HepG2 (cell line): ENCODE data around the gene FLAD1. TPM values are rescaled to one million over a fixed set of nuclear protein-coding genes. Genes with fewer than 3 reads are reported as not detected.

Experiments
- CBX5 ChIP-seq: sonication (generic); formaldehyde crosslinking; IDR thresholded peaks from 2 replicates; pipeline ENCODE4 v1.4.0; 2020; ENCODE audit warnings: missing genetic modification reagents, borderline replicate concordance
- GABPA ChIP-seq, 2 experiments: IDR thresholded peaks; 2 replicates each; pipeline ENCODE4 v1.6.1; 2011 to 2016; ENCODE audit warnings: low read depth in 2 of 2, low read length in 1 of 2, missing biosample characterization in 1 of 2, missing genetic modification characterization in 1 of 2
- GATAD1 ChIP-seq: IDR thresholded peaks from 2 replicates; pipeline ENCODE4 v1.6.1; 2016; ENCODE audit warnings: missing genetic modification reagents, missing compliant biosample characterization
- HIVEP1 ChIP-seq: sonication (generic); formaldehyde crosslinking; IDR thresholded peaks from 2 replicates; pipeline ENCODE4 v1.4.0; 2020; ENCODE audit warnings: mild to moderate bottlenecking, missing genetic modification reagents
- KLF6 ChIP-seq: IDR thresholded peaks from 2 replicates; pipeline ENCODE4 v1.8.0; 2016; ENCODE audit warnings: missing biosample characterization, missing genetic modification reagents
- NFKBIZ ChIP-seq: IDR thresholded peaks from 2 replicates; pipeline ENCODE4 v1.6.1; 2018; ENCODE audit warnings: missing genetic modification reagents, missing compliant biosample characterization
- POLR2A ChIP-seq, 2 experiments: IDR thresholded peaks; 2 replicates each; pipeline ENCODE4 v1.6.1; 2011; ENCODE audit warnings: low read depth in 2 of 2, low read length in 2 of 2, mild to moderate bottlenecking in 1 of 2, moderate library complexity in 1 of 2; ENCODE audit not compliant: insufficient read depth in 1 of 2
- SMC3 ChIP-seq: IDR thresholded peaks from 2 replicates; pipeline ENCODE4 v1.6.1; 2011; ENCODE audit warnings: low read length, improper control_type of control experiment
- TBP ChIP-seq: sonication (generic); formaldehyde crosslinking; IDR thresholded peaks from 2 replicates; pipeline ENCODE4 v1.5.0; 2020; ENCODE audit warnings: missing genetic modification reagents
- ZBTB3 ChIP-seq: sonication (generic); formaldehyde crosslinking; IDR thresholded peaks from 2 replicates; pipeline ENCODE4 v1.4.0; 2020; ENCODE audit warnings: low read depth, mild to moderate bottlenecking, moderate library complexity, missing genetic modification reagents, borderline replicate concordance
- ZNF30 ChIP-seq: sonication (generic); formaldehyde crosslinking; IDR thresholded peaks from 2 replicates; pipeline ENCODE4 v1.5.0; 2020; ENCODE audit warnings: mild to moderate bottlenecking, missing genetic modification reagents
- polyA plus RNA-seq, 8 experiments: library from polyadenylated mRNA; depleted of rRNA in 3 of 8; stranded (reverse) in 7 of 8; unstranded in 1 of 8; fragments of >200 nt; fragmentation: Illumina TruSeq in 4 of 8; extraction: Trizol in 4 of 8; gene quantifications; 2 replicates each; pipeline versions ENCODE4 v1.2.1 to v1.2.3, GENCODE V29; 2011 to 2016; ENCODE audit warnings: low read depth in 4 of 8, missing spikeins in 1 of 8, mixed read lengths in 1 of 8; ENCODE audit not compliant: insufficient read depth in 1 of 8
- total RNA-seq, 5 experiments: library from RNA; depleted of rRNA; stranded (reverse); fragments of >200 nt; fragmentation: Illumina TruSeq; extraction: Trizol; gene quantifications; 2 replicates each; pipeline ENCODE4 v1.2.3, GENCODE V29; 2016; ENCODE audit warnings: low read depth in 1 of 5
- TF ChIP-seq, protein P1 (sequence below), 2 experiments: IDR thresholded peaks; 2 replicates each; pipeline ENCODE4 v1.6.1; 2011 to 2012; ENCODE audit warnings: low read length in 2 of 2, borderline replicate concordance in 1 of 2, low read depth in 1 of 2, mild to moderate bottlenecking in 1 of 2, moderate library complexity in 1 of 2
- TF ChIP-seq, protein P2 (sequence below): sonication (generic); formaldehyde crosslinking; IDR thresholded peaks from 2 replicates; pipeline ENCODE4 v1.4.0; 2020; ENCODE audit warnings: missing genetic modification reagents, borderline replicate concordance
- TF ChIP-seq, protein P3 (sequence below), 2 experiments: sonication (generic) in 1 of 2; formaldehyde crosslinking in 1 of 2; IDR thresholded peaks; 2 replicates each; pipeline versions ENCODE4 v1.5.1 to v1.6.1; 2011 to 2020; ENCODE audit warnings: borderline replicate concordance in 1 of 2, low read depth in 1 of 2, low read length in 1 of 2, mild to moderate bottlenecking in 1 of 2, missing genetic modification reagents in 1 of 2, moderate library complexity in 1 of 2
- TF ChIP-seq, protein P4 (sequence below): sonication (generic); formaldehyde crosslinking; IDR thresholded peaks from 2 replicates; pipeline ENCODE4 v1.5.1; 2020; ENCODE audit warnings: missing genetic modification reagents, mild to moderate bottlenecking, borderline replicate concordance

Gene FLAD1
- total and polyA plus RNA-seq, 2 of the 13 experiments (the other 11 are each of a cell fraction or from before 2014, with no cell fraction given), result 25.9 to 32.8 TPM

DNA sequence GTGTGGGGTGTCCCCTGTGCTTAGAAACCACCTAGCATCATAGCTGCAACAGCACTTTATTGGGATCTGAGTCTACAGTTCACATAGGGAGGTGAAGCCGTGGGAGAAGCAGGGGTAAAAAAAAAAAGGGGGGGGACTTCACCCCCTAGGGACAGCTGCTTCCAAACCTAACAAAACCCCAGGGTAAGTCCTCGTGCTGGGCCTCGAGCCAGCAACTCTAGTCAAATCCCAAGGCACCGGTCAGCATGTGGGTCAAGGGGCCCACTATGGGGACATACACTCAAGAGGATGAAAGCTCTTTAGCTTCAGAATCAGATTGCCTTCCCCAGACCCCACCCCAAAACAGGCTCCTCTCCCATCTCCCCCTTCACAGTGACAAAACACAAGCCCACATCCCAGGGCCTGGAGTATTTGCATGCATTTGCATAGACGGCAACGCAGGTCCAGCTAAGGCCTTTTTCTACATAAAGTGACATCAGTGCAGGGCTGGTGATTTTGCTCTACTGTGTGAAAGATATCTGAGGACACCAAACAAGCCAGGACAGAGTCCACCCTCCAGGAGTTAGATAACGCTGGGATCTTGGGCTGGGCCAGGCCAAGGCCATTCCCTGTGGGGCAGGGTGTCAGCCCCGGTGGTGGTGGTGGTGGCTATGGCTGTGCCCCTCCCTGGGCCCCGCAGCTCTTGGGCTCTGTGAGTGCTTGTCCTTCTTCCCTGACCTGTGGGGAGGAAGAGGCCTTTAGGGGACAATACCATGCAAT is 38.6 kb upstream of the FLAD1 start (continued):
- TF ChIP-seq, protein P1, sequence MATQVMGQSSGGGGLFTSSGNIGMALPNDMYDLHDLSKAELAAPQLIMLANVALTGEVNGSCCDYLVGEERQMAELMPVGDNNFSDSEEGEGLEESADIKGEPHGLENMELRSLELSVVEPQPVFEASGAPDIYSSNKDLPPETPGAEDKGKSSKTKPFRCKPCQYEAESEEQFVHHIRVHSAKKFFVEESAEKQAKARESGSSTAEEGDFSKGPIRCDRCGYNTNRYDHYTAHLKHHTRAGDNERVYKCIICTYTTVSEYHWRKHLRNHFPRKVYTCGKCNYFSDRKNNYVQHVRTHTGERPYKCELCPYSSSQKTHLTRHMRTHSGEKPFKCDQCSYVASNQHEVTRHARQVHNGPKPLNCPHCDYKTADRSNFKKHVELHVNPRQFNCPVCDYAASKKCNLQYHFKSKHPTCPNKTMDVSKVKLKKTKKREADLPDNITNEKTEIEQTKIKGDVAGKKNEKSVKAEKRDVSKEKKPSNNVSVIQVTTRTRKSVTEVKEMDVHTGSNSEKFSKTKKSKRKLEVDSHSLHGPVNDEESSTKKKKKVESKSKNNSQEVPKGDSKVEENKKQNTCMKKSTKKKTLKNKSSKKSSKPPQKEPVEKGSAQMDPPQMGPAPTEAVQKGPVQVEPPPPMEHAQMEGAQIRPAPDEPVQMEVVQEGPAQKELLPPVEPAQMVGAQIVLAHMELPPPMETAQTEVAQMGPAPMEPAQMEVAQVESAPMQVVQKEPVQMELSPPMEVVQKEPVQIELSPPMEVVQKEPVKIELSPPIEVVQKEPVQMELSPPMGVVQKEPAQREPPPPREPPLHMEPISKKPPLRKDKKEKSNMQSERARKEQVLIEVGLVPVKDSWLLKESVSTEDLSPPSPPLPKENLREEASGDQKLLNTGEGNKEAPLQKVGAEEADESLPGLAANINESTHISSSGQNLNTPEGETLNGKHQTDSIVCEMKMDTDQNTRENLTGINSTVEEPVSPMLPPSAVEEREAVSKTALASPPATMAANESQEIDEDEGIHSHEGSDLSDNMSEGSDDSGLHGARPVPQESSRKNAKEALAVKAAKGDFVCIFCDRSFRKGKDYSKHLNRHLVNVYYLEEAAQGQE (IDR thresholded peaks at IDR 0.05; ENCODE audit: borderline replicate concordance in 1 of 2, low read depth in 1 of 2, low read length in 2 of 2), result no peak
- TF ChIP-seq HIVEP1, result no peak
- TF ChIP-seq, protein P2, sequence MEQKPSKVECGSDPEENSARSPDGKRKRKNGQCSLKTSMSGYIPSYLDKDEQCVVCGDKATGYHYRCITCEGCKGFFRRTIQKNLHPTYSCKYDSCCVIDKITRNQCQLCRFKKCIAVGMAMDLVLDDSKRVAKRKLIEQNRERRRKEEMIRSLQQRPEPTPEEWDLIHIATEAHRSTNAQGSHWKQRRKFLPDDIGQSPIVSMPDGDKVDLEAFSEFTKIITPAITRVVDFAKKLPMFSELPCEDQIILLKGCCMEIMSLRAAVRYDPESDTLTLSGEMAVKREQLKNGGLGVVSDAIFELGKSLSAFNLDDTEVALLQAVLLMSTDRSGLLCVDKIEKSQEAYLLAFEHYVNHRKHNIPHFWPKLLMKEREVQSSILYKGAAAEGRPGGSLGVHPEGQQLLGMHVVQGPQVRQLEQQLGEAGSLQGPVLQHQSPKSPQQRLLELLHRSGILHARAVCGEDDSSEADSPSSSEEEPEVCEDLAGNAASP (CRISPR knock-in tag), result peak; percentile 98
- TF ChIP-seq NFKBIZ (CRISPR knock-in tag), result no peak
- 0 out of 2 replicates have a peak, but pooled peaks have one; percentile 44 for TF ChIP-seq KLF6
- no peak for TF ChIP-seq ZNF30 (CRISPR knock-in tag)
- TF ChIP-seq GATAD1 (CRISPR knock-in tag), result peak; percentile 40; the same call in 1 of the 2 replicates
- no peak for TF ChIP-seq ZBTB3 (CRISPR knock-in tag)
- peak in 1 of 2 experiments; percentile 28; a peak in 2 of 4 replicates for TF ChIP-seq POLR2A (IDR thresholded peaks at IDR 0.05; ENCODE audit: insufficient read depth in 1 of 2, low read depth in 2 of 2, low read length in 2 of 2)
- no peak for TF ChIP-seq GABPA (IDR thresholded peaks at IDR 0.05; ENCODE audit: low read depth, low read length)
- peak; percentile 52; the same call in 1 of the 2 replicates for TF ChIP-seq GABPA (CRISPR knock-in tag; IDR thresholded peaks at IDR 0.05; ENCODE audit: low read depth)
- TF ChIP-seq TBP (CRISPR knock-in tag), result no peak
- TF ChIP-seq, protein P3, sequence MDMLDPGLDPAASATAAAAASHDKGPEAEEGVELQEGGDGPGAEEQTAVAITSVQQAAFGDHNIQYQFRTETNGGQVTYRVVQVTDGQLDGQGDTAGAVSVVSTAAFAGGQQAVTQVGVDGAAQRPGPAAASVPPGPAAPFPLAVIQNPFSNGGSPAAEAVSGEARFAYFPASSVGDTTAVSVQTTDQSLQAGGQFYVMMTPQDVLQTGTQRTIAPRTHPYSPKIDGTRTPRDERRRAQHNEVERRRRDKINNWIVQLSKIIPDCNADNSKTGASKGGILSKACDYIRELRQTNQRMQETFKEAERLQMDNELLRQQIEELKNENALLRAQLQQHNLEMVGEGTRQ (IDR thresholded peaks at IDR 0.05; ENCODE audit: low read depth, low read length), result no peak
- TF ChIP-seq, protein P3 (CRISPR knock-in tag; IDR thresholded peaks at IDR 0.05; ENCODE audit: borderline replicate concordance), result no peak; the same call in 1 of the 2 replicates
- no peak for TF ChIP-seq SMC3
- no peak; the same call in 1 of the 2 replicates for TF ChIP-seq CBX5 (CRISPR knock-in tag)
- TF ChIP-seq, protein P4, sequence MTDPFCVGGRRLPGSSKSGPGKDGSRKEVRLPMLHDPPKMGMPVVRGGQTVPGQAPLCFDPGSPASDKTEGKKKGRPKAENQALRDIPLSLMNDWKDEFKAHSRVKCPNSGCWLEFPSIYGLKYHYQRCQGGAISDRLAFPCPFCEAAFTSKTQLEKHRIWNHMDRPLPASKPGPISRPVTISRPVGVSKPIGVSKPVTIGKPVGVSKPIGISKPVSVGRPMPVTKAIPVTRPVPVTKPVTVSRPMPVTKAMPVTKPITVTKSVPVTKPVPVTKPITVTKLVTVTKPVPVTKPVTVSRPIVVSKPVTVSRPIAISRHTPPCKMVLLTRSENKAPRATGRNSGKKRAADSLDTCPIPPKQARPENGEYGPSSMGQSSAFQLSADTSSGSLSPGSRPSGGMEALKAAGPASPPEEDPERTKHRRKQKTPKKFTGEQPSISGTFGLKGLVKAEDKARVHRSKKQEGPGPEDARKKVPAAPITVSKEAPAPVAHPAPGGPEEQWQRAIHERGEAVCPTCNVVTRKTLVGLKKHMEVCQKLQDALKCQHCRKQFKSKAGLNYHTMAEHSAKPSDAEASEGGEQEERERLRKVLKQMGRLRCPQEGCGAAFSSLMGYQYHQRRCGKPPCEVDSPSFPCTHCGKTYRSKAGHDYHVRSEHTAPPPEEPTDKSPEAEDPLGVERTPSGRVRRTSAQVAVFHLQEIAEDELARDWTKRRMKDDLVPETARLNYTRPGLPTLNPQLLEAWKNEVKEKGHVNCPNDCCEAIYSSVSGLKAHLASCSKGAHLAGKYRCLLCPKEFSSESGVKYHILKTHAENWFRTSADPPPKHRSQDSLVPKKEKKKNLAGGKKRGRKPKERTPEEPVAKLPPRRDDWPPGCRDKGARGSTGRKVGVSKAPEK, result no peak
